ENCODE results near the gene DAPK1. TPM values are rescaled to one million over a fixed set of nuclear protein-coding genes. Genes with fewer than 3 reads are reported as not detected.

Gene DAPK1
- total and polyA plus RNA-seq, 2 donors (not counting 1 experiment from before 2014, with no cell fraction given): 1.7 to 2.8 TPM

DNA sequence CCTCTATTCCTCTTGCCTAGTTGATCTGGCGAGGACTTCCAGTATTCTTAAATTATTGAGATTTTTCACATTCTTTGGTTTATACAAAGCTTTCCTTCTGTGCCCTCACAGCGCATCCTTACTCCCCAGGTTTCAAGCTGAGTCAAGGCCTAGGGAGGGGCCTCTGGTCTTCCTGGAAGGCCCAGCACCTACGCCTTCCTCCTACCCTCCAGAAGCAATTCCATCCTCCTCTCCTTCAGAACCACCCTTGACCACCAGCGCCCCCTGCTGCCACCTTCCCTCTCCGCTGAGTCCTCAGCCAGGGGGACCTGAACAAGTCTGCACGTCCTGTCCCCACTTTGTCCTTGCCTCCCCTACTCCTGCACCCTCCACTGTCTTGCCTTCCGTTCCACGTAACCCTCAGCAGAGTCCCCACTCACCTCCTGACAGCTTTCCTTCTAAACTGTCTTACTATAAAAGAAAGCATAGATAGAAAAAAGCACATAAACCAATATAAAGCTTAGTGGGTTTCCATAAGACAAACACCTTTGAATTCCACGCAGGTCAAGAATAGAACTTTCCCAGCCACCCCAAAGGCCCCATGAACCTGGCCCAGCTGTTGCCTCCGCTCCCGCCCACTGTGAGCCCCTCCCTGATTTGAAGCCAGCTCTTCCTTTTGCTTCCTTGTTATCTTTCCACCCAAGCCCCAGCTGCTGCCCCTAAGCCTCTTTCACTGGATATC, 165.3 kb downstream of the DAPK1 start:
- Mint-ChIP-seq H3K4me3 (no peak overlapping the region), H3K9me3 (ENCODE audit: insufficient read depth) (no peaks in the 10 kb centered on the region), H3K27me3 (no peaks in the 10 kb centered on the region), H3K27ac (no peak overlapping the region), H3K4me1 (no peaks in the 10 kb centered on the region)
- DNase-seq: no peak
- 81% methylated on average over 8 of the region's 11 CpGs for WGBS (ENCODE audit: insufficient coverage)
- Histone ChIP-seq H3K4me3 (ENCODE audit: control extremely low read depth in 1 of 5, extremely low read depth in 1 of 5, insufficient read depth in 1 of 5, low read depth in 2 of 5, low read length in 4 of 5) (no peak overlapping the region), H2AFZ (ENCODE audit: insufficient read depth, low read depth, low read length, poor library complexity, severe bottlenecking) (no peak overlapping the region), H3K36me3 (replicated peaks in 1 of 2; ENCODE audit: control extremely low read depth in 1 of 2, control insufficient read depth in 1 of 2, extremely low read depth in 1 of 2, insufficient read depth in 2 of 2, low read length in 1 of 2) (no peaks in the 10 kb centered on the region), H3K9me3 (ENCODE audit: control extremely low read depth in 1 of 3, control insufficient read depth in 2 of 3, insufficient read depth in 1 of 3, low read length in 2 of 3) (peaks cover 0 to 22% (median 3%) of the 10 kb centered on the region in 3 donors), H3K27ac (ENCODE audit: low read length in 2 of 2) (no peak overlapping the region), H3K9ac (ENCODE audit: low read length) (no peak overlapping the region), H4K20me1 (ENCODE audit: control insufficient read depth, insufficient read depth, low read length, poor library complexity, severe bottlenecking) (no peaks in the 10 kb centered on the region), H3K79me2 (ENCODE audit: control insufficient read depth, insufficient read depth, low read length) (no peaks in the 10 kb centered on the region), H3K27me3 (replicated peaks in 1 of 4; ENCODE audit: control extremely low read depth in 1 of 4, control insufficient read depth in 3 of 4, insufficient read depth in 4 of 4, low read length in 3 of 4) (no peaks in the 10 kb centered on the region), H3K4me2 (replicated peaks; ENCODE audit: low read depth, low read length, poor library complexity, severe bottlenecking) (no peak overlapping the region), H3K4me1 (ENCODE audit: control insufficient read depth in 2 of 2, insufficient read depth in 2 of 2, low read length in 2 of 2) (no peaks in the 10 kb centered on the region)
- ATAC-seq (ENCODE audit: low read depth): no peak
- ChIA-PET CTCF (no interaction called here), POLR2A (no interaction called here)
- intact Hi-C loops (cut with micrococcal nuclease): no loop called here
- no peak for TF ChIP-seq CTCF (IDR thresholded peaks at IDR 0.05)
- no peak for TF ChIP-seq EZH2 (IDR thresholded peaks at IDR 0.05; ENCODE audit: borderline replicate concordance, insufficient read depth, low read depth, low read length, poor library complexity, severe bottlenecking)

GRCh38 chr9:87663556-87663955, 165.9 kb downstream of the DAPK1 start:
- no peaks in the 10 kb centered on the region for H3K4me1 ChIP-seq (ENCODE audit: control insufficient read depth in 2 of 2, insufficient read depth in 2 of 2, low read length in 2 of 2)
- Mint-ChIP-seq H3K4me1 (no peaks in the 10 kb centered on the region), H3K27me3 (no peaks in the 10 kb centered on the region), H3K27ac (no peak overlapping the region), H3K9me3 (ENCODE audit: insufficient read depth) (no peaks in the 10 kb centered on the region), H3K4me3 (no peak overlapping the region)
- H3K9ac ChIP-seq (ENCODE audit: low read length): no peak overlapping the region
- CTCF ChIA-PET: no interaction called here
- no peak overlapping the region for H3K27ac ChIP-seq (ENCODE audit: low read length in 2 of 2)
- ATAC-seq (ENCODE audit: low read depth): no peak
- POLR2A ChIA-PET: no interaction called here
- intact Hi-C loops (cut with micrococcal nuclease): no loop called here
- no peaks in the 10 kb centered on the region for H3K36me3 ChIP-seq (replicated peaks in 1 of 2; ENCODE audit: control extremely low read depth in 1 of 2, control insufficient read depth in 1 of 2, extremely low read depth in 1 of 2, insufficient read depth in 2 of 2, low read length in 1 of 2)
- no peak for TF ChIP-seq EZH2 (IDR thresholded peaks at IDR 0.05; ENCODE audit: borderline replicate concordance, insufficient read depth, low read depth, low read length, poor library complexity, severe bottlenecking)
- TF ChIP-seq CTCF (IDR thresholded peaks at IDR 0.05): no peak
- H4K20me1 ChIP-seq (ENCODE audit: control insufficient read depth, insufficient read depth, low read length, poor library complexity, severe bottlenecking): no peaks in the 10 kb centered on the region
- H3K9me3 ChIP-seq (ENCODE audit: control extremely low read depth in 1 of 3, control insufficient read depth in 2 of 3, insufficient read depth in 1 of 3, low read length in 2 of 3): peaks cover 0 to 22% (median 3%) of the 10 kb centered on the region in 3 donors
- H3K79me2 ChIP-seq (ENCODE audit: control insufficient read depth, insufficient read depth, low read length): no peaks in the 10 kb centered on the region
- no peak overlapping the region for H3K4me2 ChIP-seq (replicated peaks; ENCODE audit: low read depth, low read length, poor library complexity, severe bottlenecking)
- 83% methylated on average over 6 of the region's 6 CpGs for WGBS (ENCODE audit: insufficient coverage)
- no peak overlapping the region for H3K4me3 ChIP-seq (ENCODE audit: control extremely low read depth in 1 of 5, extremely low read depth in 1 of 5, insufficient read depth in 1 of 5, low read depth in 2 of 5, low read length in 4 of 5)
- no peaks in the 10 kb centered on the region for H3K27me3 ChIP-seq (replicated peaks in 1 of 4; ENCODE audit: control extremely low read depth in 1 of 4, control insufficient read depth in 3 of 4, insufficient read depth in 4 of 4, low read length in 3 of 4)
- no peak for DNase-seq
- H2AFZ ChIP-seq (ENCODE audit: insufficient read depth, low read depth, low read length, poor library complexity, severe bottlenecking): no peak overlapping the region
